ENCODE measurements around the gene PEX10.

The PEX10 gene

DNA sequence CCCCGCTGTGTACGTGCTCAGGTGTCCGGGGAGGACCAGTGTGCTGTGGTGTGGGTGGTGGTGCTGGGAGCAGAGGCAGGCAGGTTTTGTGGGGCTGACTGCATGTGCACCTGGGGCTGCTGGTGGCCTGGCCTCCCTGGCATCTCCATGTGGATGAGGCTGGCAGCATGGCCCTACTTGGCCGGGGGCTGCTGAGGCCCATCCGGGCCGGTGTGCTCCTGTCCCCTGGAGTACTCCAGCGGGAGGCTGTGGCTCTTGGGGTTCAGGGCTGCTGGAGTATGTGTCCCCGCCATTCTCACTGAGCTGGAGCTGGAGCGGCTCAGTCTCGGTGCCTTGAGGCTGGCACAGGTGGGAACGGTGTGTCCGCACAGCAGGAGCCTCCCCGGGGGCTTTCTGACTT, 20.8 kb upstream of the PEX10 start:
- no peak for TF ChIP-seq CTCF (conservative IDR thresholded peaks at IDR 0.05; ENCODE audit: control insufficient read depth, insufficient read depth, low read depth, low read length)
- no peak for DNase-seq (ENCODE audit: low read depth)
- H3K4me3 ChIP-seq (ENCODE audit: control insufficient read depth, low read depth, low read length) = no peak overlapping the region

DNA sequence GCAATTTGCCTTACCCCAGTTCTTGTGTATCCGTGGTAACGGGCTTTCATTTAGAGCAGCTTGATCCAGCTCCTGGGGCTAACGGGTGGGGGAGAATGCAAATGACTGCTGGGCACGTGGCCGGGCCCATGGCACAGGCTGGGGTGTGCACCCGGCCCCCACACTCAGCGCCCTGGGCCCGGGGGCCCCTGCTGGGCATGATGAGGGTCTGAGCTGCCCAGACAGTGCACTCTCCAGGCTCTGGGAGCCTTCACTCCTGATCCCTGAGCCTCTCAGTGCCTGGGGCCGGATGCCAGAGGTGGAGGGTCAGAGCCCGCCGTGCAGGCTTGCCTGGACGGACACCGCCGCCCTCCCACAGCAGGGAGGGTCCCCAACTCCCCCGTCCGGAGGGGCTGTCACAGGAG, 20.1 kb upstream of the PEX10 start:
- no peak overlapping the region for H3K4me3 ChIP-seq (ENCODE audit: control insufficient read depth, low read depth, low read length)
- DNase-seq (ENCODE audit: low read depth) = no peak
- no peak for TF ChIP-seq CTCF (conservative IDR thresholded peaks at IDR 0.05; ENCODE audit: control insufficient read depth, insufficient read depth, low read depth, low read length)

DNA sequence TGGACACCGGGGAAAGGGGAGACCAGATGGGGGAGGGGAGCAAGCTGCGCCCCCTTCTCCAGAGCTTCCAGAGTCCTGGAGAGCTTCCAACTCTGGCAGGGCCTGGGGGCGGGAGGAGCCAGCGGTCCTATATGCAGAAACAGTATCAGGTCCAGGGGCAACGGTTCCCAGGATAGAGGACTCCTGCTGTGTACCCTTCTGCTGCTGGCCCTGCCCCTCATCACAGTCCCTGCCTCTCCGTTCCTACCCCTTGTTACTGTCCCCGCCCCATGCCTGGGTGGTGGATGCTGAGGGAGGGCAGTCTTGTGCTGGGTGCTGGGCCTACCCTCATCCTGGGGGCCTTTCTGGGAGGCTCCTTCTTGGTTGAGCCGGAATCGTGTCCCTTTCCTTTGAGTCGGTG, 19.2 kb upstream of the PEX10 start:
- DNase-seq (ENCODE audit: low read depth) = no peak
- TF ChIP-seq CTCF (conservative IDR thresholded peaks at IDR 0.05; ENCODE audit: control insufficient read depth, insufficient read depth, low read depth, low read length) = no peak
- H3K4me3 ChIP-seq (ENCODE audit: control insufficient read depth, low read depth, low read length) = no peak overlapping the region

DNA sequence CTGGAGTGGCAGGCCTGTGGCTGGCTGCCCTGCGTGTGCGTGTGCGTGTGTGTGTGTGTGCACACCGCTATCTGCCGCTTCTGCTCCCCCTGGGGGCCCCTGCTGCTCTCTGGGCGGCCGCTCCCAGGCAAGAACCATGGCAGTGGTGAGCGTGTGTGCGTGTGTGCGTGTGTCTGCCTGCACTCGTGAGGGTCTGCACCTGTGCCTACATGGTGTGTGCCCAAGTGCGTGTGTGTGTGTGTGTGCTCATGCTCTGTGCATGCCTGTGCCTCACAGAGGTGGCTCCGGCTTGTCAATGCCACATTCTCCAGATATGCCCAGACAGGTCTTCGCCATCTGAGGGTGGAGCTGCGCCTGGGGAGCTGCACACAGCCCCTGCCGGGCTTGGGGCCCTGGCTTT, 18.7 kb upstream of the PEX10 start:
- DNase-seq (ENCODE audit: low read depth) = no peak
- no peak for TF ChIP-seq CTCF (conservative IDR thresholded peaks at IDR 0.05; ENCODE audit: control insufficient read depth, insufficient read depth, low read depth, low read length)
- H3K4me3 ChIP-seq (ENCODE audit: control insufficient read depth, low read depth, low read length) = no peak overlapping the region

- no peak for TF ChIP-seq CTCF (conservative IDR thresholded peaks at IDR 0.05; ENCODE audit: control insufficient read depth, insufficient read depth, low read depth, low read length)
- DNase-seq (ENCODE audit: low read depth) = no peak
- H3K4me3 ChIP-seq (ENCODE audit: control insufficient read depth, low read depth, low read length) = no peak overlapping the region
These were observed 18.2 kb upstream of the PEX10 start for GRCh38 chr1:2430592-2430973.

- no peak overlapping the region for H3K4me3 ChIP-seq (ENCODE audit: control insufficient read depth, low read depth, low read length)
- TF ChIP-seq CTCF (conservative IDR thresholded peaks at IDR 0.05; ENCODE audit: control insufficient read depth, insufficient read depth, low read depth, low read length) = peak; percentile 53
- DNase-seq (ENCODE audit: low read depth) = no peak
These were observed 17.6 kb upstream of the PEX10 start for GRCh38 chr1:2429780-2430591.
